Measurements from ENCODE around the gene AGRN.
A peak's percentile ranks its signal among the peaks of the same experiment; 100 is the strongest.

DNA sequence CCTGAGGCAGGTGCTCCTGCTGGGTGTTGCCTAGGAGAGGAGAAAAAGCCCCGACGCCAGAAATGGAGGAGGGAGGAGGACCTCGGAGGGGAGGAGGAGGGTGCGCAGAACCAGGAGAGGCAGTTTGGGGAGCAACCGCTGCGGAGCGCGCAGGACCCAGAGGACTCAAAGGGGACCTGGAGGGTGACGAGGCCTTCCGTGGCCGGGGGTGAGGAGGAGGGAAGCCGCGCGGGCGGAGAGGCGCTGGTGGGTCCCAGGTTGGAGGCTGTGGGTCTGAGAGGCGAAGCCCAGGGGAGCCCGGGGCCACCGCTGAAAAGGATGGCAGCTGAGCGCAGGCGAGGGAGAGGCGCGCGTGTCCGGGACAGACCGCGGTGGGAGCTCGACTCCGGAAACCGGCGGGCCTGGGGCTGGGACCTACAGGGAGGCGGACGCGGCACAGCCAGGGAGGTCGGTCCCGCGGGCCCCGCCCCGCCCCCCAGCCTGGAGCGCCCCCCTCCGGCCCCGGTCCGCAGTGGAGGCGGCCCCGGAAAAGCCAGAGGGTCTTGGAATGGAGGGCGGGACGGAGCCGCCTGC lies 39.1 kb downstream of the AGRN start:
- no peak for TF ChIP-seq RFX5 (IDR thresholded peaks at IDR 0.05; ENCODE audit: low read depth, low read length)
- TF ChIP-seq, protein P1, sequence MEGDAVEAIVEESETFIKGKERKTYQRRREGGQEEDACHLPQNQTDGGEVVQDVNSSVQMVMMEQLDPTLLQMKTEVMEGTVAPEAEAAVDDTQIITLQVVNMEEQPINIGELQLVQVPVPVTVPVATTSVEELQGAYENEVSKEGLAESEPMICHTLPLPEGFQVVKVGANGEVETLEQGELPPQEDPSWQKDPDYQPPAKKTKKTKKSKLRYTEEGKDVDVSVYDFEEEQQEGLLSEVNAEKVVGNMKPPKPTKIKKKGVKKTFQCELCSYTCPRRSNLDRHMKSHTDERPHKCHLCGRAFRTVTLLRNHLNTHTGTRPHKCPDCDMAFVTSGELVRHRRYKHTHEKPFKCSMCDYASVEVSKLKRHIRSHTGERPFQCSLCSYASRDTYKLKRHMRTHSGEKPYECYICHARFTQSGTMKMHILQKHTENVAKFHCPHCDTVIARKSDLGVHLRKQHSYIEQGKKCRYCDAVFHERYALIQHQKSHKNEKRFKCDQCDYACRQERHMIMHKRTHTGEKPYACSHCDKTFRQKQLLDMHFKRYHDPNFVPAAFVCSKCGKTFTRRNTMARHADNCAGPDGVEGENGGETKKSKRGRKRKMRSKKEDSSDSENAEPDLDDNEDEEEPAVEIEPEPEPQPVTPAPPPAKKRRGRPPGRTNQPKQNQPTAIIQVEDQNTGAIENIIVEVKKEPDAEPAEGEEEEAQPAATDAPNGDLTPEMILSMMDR (conservative IDR thresholded peaks at IDR 0.05; ENCODE audit: low read depth, low read length): 0 out of 2 replicates have a peak, but pooled peaks have one; percentile 27
- no peak for TF ChIP-seq NFE2L2 (IDR thresholded peaks at IDR 0.05; ENCODE audit: low read depth, low read length)
- TF ChIP-seq SMC3 (IDR thresholded peaks at IDR 0.05; ENCODE audit: low read depth, low read length): no peak
- TF ChIP-seq MAFK (IDR thresholded peaks at IDR 0.05; ENCODE audit: low read depth, low read length): no peak
- TF ChIP-seq CHD1 (IDR thresholded peaks at IDR 0.05; ENCODE audit: low read depth, low read length): no peak
- TF ChIP-seq POLR2A (IDR thresholded peaks at IDR 0.05; ENCODE audit: low read depth, low read length): no peak
- TF ChIP-seq RCOR1 (IDR thresholded peaks at IDR 0.05; ENCODE audit: insufficient replicate concordance, low read length): no peak
- TF ChIP-seq FOS (IDR thresholded peaks at IDR 0.05; ENCODE audit: low read depth, low read length): no peak
- no peak for TF ChIP-seq RAD21 (IDR thresholded peaks at IDR 0.05; ENCODE audit: low read length)
- no peak for TF ChIP-seq BHLHE40 (IDR thresholded peaks at IDR 0.05; ENCODE audit: low read depth, low read length)

All from IMR-90 (cell line).